ENCODE measurements around the gene BHMT.

The BHMT gene

GRCh38 chr5:79120221-79120620 is 8.6 kb downstream of the BHMT start:
- no peaks in the 10 kb centered on the region for H3K36me3 ChIP-seq (ENCODE audit: insufficient read depth, low read length)
- H3K9ac ChIP-seq (ENCODE audit: low read depth, low read length): no peak overlapping the region
- H3K4me1 ChIP-seq (ENCODE audit: control insufficient read depth, insufficient read depth, low read length): no peaks in the 10 kb centered on the region
- H3K4me2 ChIP-seq (ENCODE audit: low read length): no peak overlapping the region
- no peaks in the 10 kb centered on the region for H3K9me3 ChIP-seq (replicated peaks; ENCODE audit: low read length)
- no peak overlapping the region for H3K4me3 ChIP-seq (ENCODE audit: low read length)
- H3K27me3 ChIP-seq (ENCODE audit: control insufficient read depth, insufficient read depth, low read length): peaks cover 5% of the 10 kb centered on the region

- Histone ChIP-seq H3K4me1 (ENCODE audit: control insufficient read depth, insufficient read depth, low read length) (no peaks in the 10 kb centered on the region), H3K27me3 (ENCODE audit: control insufficient read depth, insufficient read depth, low read length) (peaks cover 2% of the 10 kb centered on the region), H3K36me3 (ENCODE audit: insufficient read depth, low read length) (no peaks in the 10 kb centered on the region), H3K4me3 (ENCODE audit: low read length) (no peak overlapping the region), H3K9ac (ENCODE audit: low read depth, low read length) (no peak overlapping the region), H3K4me2 (ENCODE audit: low read length) (no peak overlapping the region), H3K9me3 (replicated peaks; ENCODE audit: low read length) (no peaks in the 10 kb centered on the region)
Measured at GRCh38 chr5:79122973-79123372, 11.4 kb downstream of the BHMT start.

GRCh38 chr5:79124607-79125006 is 13.0 kb downstream of the BHMT start:
- H3K27me3 ChIP-seq (ENCODE audit: control insufficient read depth, insufficient read depth, low read length): peaks cover 2% of the 10 kb centered on the region
- no peaks in the 10 kb centered on the region for H3K36me3 ChIP-seq (ENCODE audit: insufficient read depth, low read length)
- H3K9ac ChIP-seq (ENCODE audit: low read depth, low read length): no peak overlapping the region
- no peak overlapping the region for H3K4me2 ChIP-seq (ENCODE audit: low read length)
- H3K4me1 ChIP-seq (ENCODE audit: control insufficient read depth, insufficient read depth, low read length): no peaks in the 10 kb centered on the region
- no peaks in the 10 kb centered on the region for H3K9me3 ChIP-seq (replicated peaks; ENCODE audit: low read length)
- H3K4me3 ChIP-seq (ENCODE audit: low read length): no peak overlapping the region

GRCh38 chr5:79130781-79131180 is 19.2 kb downstream of the BHMT start:
- H3K9me3 ChIP-seq (replicated peaks; ENCODE audit: low read length): no peaks in the 10 kb centered on the region
- no peaks in the 10 kb centered on the region for H3K36me3 ChIP-seq (ENCODE audit: insufficient read depth, low read length)
- H3K4me3 ChIP-seq (ENCODE audit: low read length): no peak overlapping the region
- peaks cover 13% of the 10 kb centered on the region for H3K4me1 ChIP-seq (ENCODE audit: control insufficient read depth, insufficient read depth, low read length)
- H3K4me2 ChIP-seq (ENCODE audit: low read length): no peak overlapping the region
- H3K27me3 ChIP-seq (ENCODE audit: control insufficient read depth, insufficient read depth, low read length): peaks cover 2% of the 10 kb centered on the region
- H3K9ac ChIP-seq (ENCODE audit: low read depth, low read length): no peak overlapping the region

- Histone ChIP-seq H3K36me3 (ENCODE audit: insufficient read depth, low read length) (no peaks in the 10 kb centered on the region), H3K27me3 (ENCODE audit: control insufficient read depth, insufficient read depth, low read length) (no peaks in the 10 kb centered on the region), H3K9me3 (replicated peaks; ENCODE audit: low read length) (no peaks in the 10 kb centered on the region), H3K9ac (ENCODE audit: low read depth, low read length) (peak overlapping the region; percentile 71), H3K4me1 (ENCODE audit: control insufficient read depth, insufficient read depth, low read length) (peaks cover 13% of the 10 kb centered on the region), H3K4me3 (ENCODE audit: low read length) (peak overlapping the region; percentile 67), H3K4me2 (ENCODE audit: low read length) (peak overlapping the region; percentile 81)
Measured at GRCh38 chr5:79133121-79133656, 21.6 kb downstream of the BHMT start.

GRCh38 chr5:79133657-79134451 is 22.2 kb downstream of the BHMT start:
- Histone ChIP-seq H3K9me3 (replicated peaks; ENCODE audit: low read length) (no peaks in the 10 kb centered on the region), H3K4me2 (ENCODE audit: low read length) (peak overlapping the region; percentile 81), H3K36me3 (ENCODE audit: insufficient read depth, low read length) (no peaks in the 10 kb centered on the region), H3K27me3 (ENCODE audit: control insufficient read depth, insufficient read depth, low read length) (no peaks in the 10 kb centered on the region), H3K4me1 (ENCODE audit: control insufficient read depth, insufficient read depth, low read length) (peaks cover 13% of the 10 kb centered on the region), H3K9ac (ENCODE audit: low read depth, low read length) (peak overlapping the region; percentile 71), H3K4me3 (ENCODE audit: low read length) (peak overlapping the region; percentile 67)

GRCh38 chr5:79135790-79136553 is 24.4 kb downstream of the BHMT start:
- Histone ChIP-seq H3K9ac (ENCODE audit: low read depth, low read length) (no peak overlapping the region), H3K36me3 (ENCODE audit: insufficient read depth, low read length) (no peaks in the 10 kb centered on the region), H3K27me3 (ENCODE audit: control insufficient read depth, insufficient read depth, low read length) (no peaks in the 10 kb centered on the region), H3K4me3 (ENCODE audit: low read length) (no peak overlapping the region), H3K4me2 (ENCODE audit: low read length) (no peak overlapping the region), H3K9me3 (replicated peaks; ENCODE audit: low read length) (no peaks in the 10 kb centered on the region), H3K4me1 (ENCODE audit: control insufficient read depth, insufficient read depth, low read length) (peaks cover 13% of the 10 kb centered on the region)

GRCh38 chr5:79136618-79137017 is 25.0 kb downstream of the BHMT start:
- H3K9me3 ChIP-seq (replicated peaks; ENCODE audit: low read length): no peaks in the 10 kb centered on the region
- no peak overlapping the region for H3K4me2 ChIP-seq (ENCODE audit: low read length)
- no peaks in the 10 kb centered on the region for H3K36me3 ChIP-seq (ENCODE audit: insufficient read depth, low read length)
- no peaks in the 10 kb centered on the region for H3K27me3 ChIP-seq (ENCODE audit: control insufficient read depth, insufficient read depth, low read length)
- H3K4me3 ChIP-seq (ENCODE audit: low read length): no peak overlapping the region
- peaks cover 13% of the 10 kb centered on the region for H3K4me1 ChIP-seq (ENCODE audit: control insufficient read depth, insufficient read depth, low read length)
- H3K9ac ChIP-seq (ENCODE audit: low read depth, low read length): no peak overlapping the region

GRCh38 chr5:79140553-79140952 is 28.9 kb downstream of the BHMT start:
- peaks cover 3% of the 10 kb centered on the region for H3K27me3 ChIP-seq (ENCODE audit: control insufficient read depth, insufficient read depth, low read length)
- no peak overlapping the region for H3K9ac ChIP-seq (ENCODE audit: low read depth, low read length)
- H3K4me3 ChIP-seq (ENCODE audit: low read length): no peak overlapping the region
- H3K9me3 ChIP-seq (replicated peaks; ENCODE audit: low read length): no peaks in the 10 kb centered on the region
- H3K4me1 ChIP-seq (ENCODE audit: control insufficient read depth, insufficient read depth, low read length): no peaks in the 10 kb centered on the region
- no peak overlapping the region for H3K4me2 ChIP-seq (ENCODE audit: low read length)
- H3K36me3 ChIP-seq (ENCODE audit: insufficient read depth, low read length): no peaks in the 10 kb centered on the region

GRCh38 chr5:79143684-79144379 is 32.2 kb downstream of the BHMT start:
- Histone ChIP-seq H3K4me1 (ENCODE audit: control insufficient read depth, insufficient read depth, low read length) (no peaks in the 10 kb centered on the region), H3K9ac (ENCODE audit: low read depth, low read length) (no peak overlapping the region)

GRCh38 chr5:79147076-79147475 is 35.5 kb downstream of the BHMT start:
- Histone ChIP-seq H3K4me2 (ENCODE audit: low read length) (no peak overlapping the region), H3K4me3 (ENCODE audit: low read length) (no peak overlapping the region), H3K9me3 (replicated peaks; ENCODE audit: low read length) (no peaks in the 10 kb centered on the region), H3K36me3 (ENCODE audit: insufficient read depth, low read length) (no peaks in the 10 kb centered on the region), H3K9ac (ENCODE audit: low read depth, low read length) (no peak overlapping the region), H3K27me3 (ENCODE audit: control insufficient read depth, insufficient read depth, low read length) (peaks cover 4% of the 10 kb centered on the region), H3K4me1 (ENCODE audit: control insufficient read depth, insufficient read depth, low read length) (peaks cover 4% of the 10 kb centered on the region)

More at GRCh38 chr5:79143684-79144379, 32.2 kb downstream of the BHMT start:
- Histone ChIP-seq H3K9me3 (replicated peaks; ENCODE audit: low read length) (no peaks in the 10 kb centered on the region), H3K36me3 (ENCODE audit: insufficient read depth, low read length) (no peaks in the 10 kb centered on the region), H3K27me3 (ENCODE audit: control insufficient read depth, insufficient read depth, low read length) (peaks cover 4% of the 10 kb centered on the region), H3K4me3 (ENCODE audit: low read length) (no peak overlapping the region), H3K4me2 (ENCODE audit: low read length) (no peak overlapping the region)

Measured in skeletal muscle satellite cell (primary cell).